GM19035 (cell line): ENCODE data around the gene EHD3.
"Not testable (repeated sequence)": the region's sequence is repeated elsewhere in the genome, so short reads cannot be mapped to it uniquely, and the experiment has no call there.

Experiments
- ATAC-seq: cut with Tn5 transposase; IDR thresholded peaks from one replicate; pipeline ENCODE4 v1.9.1; 2021; ENCODE audit not compliant: unreplicated experiment

The EHD3 gene

DNA sequence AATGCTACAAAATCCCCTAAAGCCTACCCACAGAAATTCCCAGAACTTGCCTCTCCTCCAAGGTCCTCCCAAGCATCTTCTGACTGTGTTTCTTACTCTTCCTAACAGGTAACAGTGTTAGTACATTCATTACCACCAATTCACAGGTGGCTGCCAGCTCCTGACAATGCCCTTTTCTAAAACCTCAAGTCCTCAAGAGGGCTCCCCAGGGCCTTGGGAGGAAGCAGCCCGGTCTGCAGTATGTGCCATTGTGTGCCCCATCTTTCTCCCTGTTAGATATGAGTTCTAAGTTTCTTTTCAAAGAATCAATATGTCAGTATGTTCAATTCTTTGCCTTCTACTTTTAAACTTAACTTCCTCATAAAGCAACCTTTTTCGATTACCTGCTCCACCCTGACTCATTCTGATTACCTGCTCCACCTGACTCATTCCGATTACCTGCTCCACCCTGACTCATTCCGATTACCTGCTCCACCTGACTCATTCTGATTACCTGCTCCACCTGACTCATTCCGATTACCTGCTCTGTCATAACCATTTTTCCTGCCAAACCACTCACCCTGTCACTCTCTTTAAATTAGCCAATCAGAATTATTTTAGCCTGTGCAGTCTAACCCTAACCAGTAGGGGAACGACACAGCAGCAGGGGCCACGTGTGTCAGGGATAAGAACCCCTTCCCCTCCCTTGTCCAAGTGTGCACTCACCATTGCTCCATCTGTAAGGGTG is 49.4 kb downstream of the EHD3 start:
- ATAC-seq: not testable (repeated sequence)

DNA sequence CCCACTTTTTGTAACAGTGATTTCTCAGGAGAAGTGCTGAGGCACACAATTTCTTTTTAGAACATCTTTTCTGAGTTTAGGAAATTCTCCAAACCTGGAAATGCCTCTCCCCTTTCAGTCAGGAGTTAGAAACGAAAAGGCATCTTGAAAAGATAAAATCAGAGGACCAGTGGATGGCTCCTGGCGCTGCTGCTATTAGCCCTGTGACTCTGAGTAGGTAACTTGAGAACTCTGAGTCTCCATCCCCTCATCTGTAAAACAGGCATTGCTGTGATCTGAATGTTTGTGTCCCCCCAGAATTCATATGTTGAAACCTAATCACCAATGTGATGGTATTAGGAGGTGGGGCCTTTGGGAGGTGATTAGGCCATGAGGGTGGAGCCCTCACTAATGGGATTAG is 50.2 kb downstream of the EHD3 start:
- ATAC-seq: no peak

DNA sequence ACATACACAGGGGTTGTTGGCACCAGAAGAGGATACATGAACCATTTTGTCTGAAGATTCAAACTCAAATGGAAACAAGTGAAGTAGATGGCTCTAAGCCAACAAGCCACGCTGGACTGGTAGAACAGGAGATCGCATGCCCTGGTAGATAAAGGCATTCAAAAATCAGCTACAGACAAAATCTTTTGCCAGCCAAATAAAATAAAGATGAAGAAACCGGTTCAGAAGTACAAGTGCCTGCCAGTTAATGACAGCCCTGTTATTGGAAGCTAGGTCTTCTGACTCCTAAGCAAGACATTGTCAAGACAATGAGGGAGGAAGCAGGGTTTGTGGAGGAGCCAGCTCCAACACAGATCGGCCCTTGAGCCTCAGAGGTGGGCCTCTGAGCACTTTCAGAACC is 52.3 kb downstream of the EHD3 start:
- no peak for ATAC-seq

- ATAC-seq: no peak
Measured at GRCh38 chr2:31286961-31287550, 53.1 kb downstream of the EHD3 start.

DNA sequence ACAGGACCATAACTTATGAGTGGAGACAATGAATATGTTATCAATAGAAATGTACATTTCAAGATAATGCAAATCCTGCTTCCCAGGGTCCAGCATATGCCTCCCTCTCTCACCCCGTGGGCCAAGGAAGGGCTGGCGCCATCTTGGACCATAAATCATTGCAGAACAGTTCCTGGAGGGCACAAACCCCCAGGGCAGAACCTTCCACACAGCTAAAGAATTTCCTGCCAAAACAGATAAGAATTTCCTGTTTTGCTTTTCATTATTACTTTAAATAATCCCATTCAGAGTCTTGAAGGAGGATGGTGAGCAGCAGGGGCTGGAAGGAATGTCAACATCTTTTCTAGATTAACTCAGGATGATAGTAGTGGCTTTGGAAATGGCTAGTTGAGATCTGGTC is 53.7 kb downstream of the EHD3 start:
- no peak for ATAC-seq

DNA sequence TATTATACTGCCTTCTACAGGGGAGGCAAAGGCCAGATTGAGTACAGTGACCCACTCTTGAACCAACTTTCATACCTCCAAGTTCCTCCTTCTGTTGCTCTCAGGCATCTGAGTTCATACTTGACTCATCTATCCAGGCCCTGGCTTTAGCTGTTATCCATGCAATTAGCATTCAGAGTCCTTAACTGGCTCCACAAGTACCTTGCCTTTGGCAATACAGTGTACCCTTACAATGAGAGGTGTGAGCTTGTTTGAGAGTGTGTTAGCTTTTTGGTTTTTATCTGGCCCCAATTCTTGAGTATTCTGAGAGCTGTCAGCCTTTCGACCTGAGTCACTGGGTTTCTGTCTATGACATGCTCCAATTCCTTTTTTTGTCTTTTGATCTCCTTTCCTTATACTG is 60.2 kb downstream of the EHD3 start:
- ATAC-seq: no peak

- no peak for ATAC-seq
Measured at GRCh38 chr2:31296641-31297287, 62.8 kb downstream of the EHD3 start.

GRCh38 chr2:31297751-31298150 is 63.8 kb downstream of the EHD3 start:
- no peak for ATAC-seq

GRCh38 chr2:31299547-31299946 is 65.6 kb downstream of the EHD3 start:
- ATAC-seq: no peak

DNA sequence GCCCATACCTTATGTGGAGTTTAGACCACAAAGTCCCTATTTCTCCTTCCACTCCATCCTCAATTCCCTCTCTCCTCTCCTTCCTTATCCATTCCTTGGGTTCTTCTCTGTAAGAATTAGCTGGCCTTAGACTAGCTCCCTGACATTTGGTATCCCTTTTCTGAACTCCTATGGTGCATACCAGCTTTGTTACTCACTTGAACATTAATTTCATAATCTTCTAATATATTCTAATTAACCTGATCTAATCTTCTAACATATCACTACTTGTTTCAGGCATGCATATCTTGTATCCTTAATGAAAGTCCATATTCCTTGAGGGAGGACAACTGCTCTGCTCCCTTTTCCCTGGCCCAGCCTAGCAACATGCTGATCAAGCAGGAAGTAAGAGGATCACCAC is 66.4 kb downstream of the EHD3 start:
- ATAC-seq: no peak

DNA sequence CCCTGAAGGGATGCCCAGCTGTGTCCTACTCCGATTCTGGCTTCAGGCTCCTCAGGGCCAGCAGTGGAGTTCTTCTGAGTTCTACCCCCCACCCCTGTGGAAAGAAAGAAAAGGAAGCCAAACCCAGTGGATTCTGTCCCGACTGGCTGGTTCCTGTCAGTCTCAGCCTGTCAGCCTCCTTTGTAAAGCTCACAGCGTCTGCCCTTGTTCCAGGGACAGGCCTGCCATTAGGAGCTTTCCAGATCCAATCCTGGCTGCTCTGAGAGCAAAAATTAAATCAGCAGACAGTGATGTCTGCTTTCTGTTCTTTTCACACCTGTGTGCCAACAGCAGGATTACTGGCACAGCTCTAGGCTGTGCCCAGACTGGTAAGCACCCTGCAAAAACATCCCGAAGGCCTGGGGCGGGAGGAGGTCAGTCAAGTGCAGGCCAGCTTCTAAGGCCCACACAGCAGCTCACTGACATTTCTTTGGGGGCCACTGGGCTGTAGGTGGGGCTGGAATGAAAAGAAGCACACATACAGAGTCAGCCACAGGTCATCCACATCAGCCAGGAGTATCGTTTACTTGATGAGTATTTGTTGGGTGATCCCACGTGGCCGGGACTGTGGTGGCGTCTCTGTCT is 69.1 kb downstream of the EHD3 start:
- no peak for ATAC-seq

- ATAC-seq: no peak
Measured at GRCh38 chr2:31304816-31305215, 70.9 kb downstream of the EHD3 start.

- no peak for ATAC-seq
Measured at GRCh38 chr2:31312898-31313297, 78.9 kb downstream of the EHD3 start.

DNA sequence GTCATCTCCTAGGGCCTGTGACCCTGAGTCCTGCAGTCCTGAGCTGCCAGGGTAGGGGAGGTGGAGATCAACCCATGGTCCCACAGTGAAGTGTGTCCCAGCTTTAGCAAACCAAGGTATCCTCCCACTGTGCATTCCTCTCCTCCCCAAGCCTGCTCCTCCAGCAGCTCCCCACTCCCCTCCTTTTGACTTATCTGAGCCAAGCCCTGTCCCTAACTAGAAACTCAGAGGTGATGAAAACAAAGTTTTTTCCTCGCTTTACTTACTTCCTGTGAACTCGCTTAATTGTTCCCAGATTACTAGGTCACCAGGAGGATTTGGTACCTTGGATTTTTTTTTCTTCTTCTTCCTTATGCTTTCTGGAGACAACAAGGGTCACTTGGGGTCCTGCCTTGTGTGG is 80.8 kb downstream of the EHD3 start:
- ATAC-seq: no peak

DNA sequence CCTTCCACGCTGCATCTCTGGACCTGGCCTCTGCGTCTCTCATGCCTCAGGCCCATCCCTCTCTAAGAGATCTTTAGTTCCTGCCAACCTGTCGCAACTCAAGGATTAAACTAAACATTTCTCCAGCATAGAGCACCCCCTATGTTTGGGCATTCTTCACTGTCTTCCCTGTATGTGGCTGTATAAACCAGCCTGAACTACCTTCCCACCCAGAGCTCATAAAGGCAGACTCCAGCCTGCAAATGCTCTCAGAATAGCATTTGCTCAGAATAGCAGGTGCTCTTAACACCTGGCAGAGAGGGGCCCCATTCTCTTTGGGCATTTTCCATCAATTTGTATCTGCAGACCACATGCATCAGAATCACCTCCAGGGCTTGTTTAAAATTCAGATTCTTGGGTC is 83.4 kb downstream of the EHD3 start:
- no peak for ATAC-seq

GRCh38 chr2:31318361-31319336 is 84.7 kb downstream of the EHD3 start:
- ATAC-seq: peak; percentile 85
